ENCODE measurements around the gene ULBP1.
"Not testable (repeated sequence)": the region's sequence is repeated elsewhere in the genome, so short reads cannot be mapped to it uniquely, and the experiment has no call there.

The ULBP1 gene

GRCh38 chr6:149953934-149954327, 9.8 kb upstream of the ULBP1 start:
- DNase-seq, result not testable (repeated sequence)

GRCh38 chr6:149954328-149954983, 9.3 kb upstream of the ULBP1 start:
- DNase-seq, result not testable (repeated sequence)

DNA sequence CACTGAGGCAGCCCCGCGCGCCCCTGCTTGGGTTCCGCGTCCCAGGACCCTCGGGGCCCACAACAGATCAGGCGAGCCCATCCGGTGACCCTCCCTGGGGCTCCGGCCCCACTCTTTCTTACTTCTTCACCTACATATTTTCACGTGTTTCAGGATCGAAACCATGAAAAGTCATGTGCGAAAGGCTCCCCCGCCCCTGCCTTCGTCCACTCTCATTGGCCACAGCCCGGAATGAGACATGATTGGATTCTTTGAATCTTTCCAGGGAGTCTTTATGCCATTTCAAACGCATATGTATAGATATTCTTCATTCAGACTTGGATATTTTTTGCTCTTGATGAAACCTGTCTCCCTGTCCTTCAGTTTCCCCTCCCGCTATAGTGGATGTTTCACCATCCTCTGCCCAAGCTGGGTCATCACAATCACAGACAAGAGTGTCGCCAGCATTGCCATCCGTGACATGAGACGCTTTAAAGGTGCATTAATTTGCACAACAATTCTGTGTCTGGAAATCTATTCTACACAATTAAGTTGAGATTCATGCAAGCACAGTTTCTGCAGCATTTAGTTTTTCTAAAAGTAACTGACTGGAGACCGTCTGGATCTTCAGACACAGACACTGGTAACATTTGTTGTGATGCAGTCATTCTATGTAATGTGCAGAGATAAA, 8.6 kb upstream of the ULBP1 start:
- DNase-seq, result not testable (repeated sequence)

- DNase-seq, result not testable (repeated sequence)
These were observed 8.0 kb upstream of the ULBP1 start for GRCh38 chr6:149955654-149956317.

DNA sequence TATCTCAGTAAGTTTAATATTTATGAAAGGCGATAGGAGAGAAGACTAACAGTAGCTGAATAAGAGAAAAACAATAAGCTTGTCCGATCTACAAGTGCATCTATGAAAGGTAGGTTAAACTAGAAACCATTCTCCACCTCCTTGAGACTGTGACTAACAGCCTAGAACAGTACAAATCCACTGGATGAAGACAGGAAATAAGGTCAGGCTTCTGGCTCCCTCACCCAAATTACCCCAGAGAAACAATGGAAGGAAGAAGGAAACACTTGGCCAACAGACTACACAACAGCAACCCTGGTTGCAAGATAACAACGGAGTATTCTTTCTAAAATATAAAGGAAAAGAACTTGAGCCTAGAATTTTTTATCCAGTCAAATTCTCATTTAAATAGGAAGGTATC, 5.6 kb upstream of the ULBP1 start:
- DNase-seq, result not testable (repeated sequence)

GRCh38 chr6:149959806-149960205, 3.9 kb upstream of the ULBP1 start:
- DNase-seq, result not testable (repeated sequence)

- DNase-seq, result no peak
These were observed 3.3 kb upstream of the ULBP1 start for GRCh38 chr6:149960488-149960887.

- DNase-seq, result peak; percentile 30
These were observed 1.9 kb upstream of the ULBP1 start for GRCh38 chr6:149961728-149962425.

GRCh38 chr6:149962461-149963211, 1.1 kb upstream of the ULBP1 start:
- DNase-seq, result no peak

- peak; percentile 81 for DNase-seq
These were observed 606 bp upstream of the ULBP1 start for GRCh38 chr6:149963212-149963461.

DNA sequence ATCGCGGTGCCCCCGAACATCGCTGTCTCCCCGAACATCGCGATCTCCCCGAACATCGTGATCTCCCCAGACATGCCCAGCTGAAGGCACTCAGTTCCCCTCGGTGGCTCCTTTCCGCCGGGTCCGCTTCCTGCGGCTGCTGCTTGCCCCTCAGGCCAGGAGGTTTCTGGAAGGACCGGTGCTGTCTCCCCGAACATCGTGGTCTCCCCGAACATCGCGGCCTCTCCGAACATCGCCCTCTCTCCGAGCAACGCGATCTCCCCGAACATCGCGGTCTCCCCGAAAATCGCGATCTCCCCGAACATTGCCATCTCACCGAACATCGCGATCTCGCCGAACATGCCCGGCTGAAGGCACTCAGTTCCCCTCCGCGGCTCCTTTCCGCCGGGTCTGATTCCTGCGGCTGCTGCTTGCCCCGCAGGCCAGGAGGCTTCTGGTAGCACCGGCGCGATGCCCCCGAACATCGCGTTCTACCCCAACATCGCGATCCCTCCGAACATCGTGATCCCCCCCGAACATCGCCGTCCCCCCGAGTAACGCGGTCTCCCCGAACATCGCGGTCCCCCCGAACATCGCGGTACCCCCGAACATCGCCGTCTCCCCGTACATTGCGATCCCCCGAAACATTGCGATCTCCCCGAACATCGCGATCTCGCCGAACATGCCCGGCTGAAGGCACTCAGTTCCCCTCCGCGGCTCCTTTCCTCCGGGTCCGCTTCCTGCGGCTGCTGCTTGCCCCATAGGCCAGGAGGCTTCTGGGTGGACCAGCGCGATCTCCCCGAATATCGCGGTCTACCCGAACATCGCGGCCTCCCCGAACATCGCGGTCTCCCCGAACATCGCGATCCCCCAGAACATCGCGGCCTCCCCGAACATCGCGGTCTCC, 808 bp downstream of the ULBP1 start:
- DNase-seq, result peak; percentile 30

DNA sequence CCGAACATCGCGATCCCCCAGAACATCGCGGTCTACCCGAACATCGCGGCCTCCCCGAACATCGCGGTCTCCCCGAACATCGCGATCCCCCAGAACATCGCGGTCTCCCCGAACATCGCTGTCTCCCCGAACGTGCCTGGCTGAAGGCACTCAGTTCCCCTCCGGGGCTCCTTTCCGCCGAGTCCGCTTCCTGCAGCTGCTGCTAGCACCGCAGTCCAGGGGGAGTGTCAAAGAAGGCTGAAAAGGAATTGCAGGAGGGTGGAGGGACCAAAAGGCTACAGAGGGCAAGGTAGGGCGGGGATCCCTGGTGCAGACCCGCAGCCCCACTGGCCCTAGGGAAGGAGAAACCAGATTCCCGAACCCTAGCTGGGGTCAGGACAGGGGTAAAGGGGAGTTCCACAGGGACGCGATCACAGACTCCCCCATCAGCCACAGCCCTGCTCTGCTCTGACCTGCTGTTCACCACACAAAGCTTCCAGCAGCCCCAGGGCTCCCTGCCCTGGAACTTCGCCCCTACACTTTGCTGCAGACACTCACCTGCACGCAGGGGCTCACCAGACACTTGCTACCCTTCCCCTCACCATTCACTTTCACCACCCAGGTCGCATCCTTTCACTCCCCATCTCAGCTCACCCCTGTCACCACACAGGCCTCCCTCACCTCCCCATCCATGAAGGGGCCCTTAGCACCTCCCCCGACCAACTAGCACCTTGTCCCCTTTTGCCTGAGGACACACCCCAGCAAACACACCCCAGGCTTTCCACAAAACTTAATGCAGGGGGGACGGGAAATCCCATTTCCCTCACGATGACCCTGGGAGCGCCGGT, 1.7 kb downstream of the ULBP1 start:
- DNase-seq, result no peak

DNA sequence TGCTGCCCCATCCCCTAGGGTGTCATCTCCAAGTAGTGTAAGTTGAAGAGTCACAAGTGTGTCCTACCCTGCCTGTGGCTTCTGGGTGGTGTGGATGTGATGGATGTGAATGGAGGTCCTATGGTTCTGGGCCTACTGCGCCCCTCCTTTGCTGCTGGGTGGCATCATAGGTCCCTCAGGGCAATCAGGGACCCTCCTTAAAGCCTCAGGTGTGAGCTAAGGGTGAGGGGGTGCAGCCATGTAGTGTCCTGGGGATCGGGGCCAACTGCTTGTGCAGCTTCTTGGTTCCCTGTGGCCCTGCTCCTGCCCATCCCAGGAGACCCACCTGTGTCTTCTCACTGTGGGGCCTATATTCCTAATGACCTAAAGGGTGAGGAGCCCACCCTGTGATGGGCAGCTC, 2.6 kb downstream of the ULBP1 start:
- not testable (repeated sequence) for DNase-seq

- no peak for DNase-seq
These were observed 3.8 kb downstream of the ULBP1 start for GRCh38 chr6:149967591-149967990.

DNA sequence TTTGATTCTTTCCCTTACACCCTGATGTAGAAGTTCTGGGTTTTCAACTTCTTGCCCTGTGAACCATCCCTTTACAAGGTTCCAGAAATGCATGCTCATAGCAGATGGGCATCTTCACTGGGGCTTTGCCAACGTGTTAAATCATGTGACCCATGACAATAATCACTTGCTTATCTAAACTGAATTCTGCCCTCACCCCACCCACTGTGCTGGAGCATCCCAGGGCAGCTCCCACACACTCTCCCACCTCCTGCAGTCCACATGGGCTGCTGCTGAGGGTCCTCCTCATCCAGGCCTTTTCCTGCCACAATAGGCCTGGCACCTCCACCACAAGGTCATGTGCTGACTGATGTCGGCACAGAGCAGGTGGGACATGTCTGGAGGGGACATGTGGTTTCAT, 4.3 kb downstream of the ULBP1 start:
- not testable (repeated sequence) for DNase-seq

- not testable (repeated sequence) for DNase-seq
These were observed 5.2 kb downstream of the ULBP1 start for GRCh38 chr6:149968909-149969308.

- DNase-seq, result no peak
These were observed 5.9 kb downstream of the ULBP1 start for GRCh38 chr6:149969635-149970034.

DNA sequence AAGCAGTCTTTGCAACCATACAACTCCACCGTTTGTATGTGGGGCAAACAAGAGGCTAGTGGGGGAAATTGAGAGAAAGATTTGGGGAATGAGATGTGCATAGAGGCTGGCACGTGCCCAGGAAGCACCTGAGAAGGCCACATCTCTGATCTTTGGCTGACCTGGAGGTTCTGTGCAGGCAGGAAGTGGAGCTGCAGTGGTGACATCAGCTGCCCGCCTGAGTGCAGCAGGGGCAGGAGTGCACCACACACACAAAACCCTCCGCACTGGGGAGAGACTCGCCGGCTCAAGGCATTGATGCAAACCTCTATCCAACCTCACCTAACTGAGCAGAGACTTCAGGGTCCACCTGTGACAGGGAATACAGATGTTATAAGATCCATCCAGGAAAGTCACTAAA, 10.7 kb downstream of the ULBP1 start:
- DNase-seq, result not testable (repeated sequence)

- DNase-seq, result no peak
These were observed 11.1 kb downstream of the ULBP1 start for GRCh38 chr6:149974825-149975224.

- DNase-seq, result no peak
These were observed 11.7 kb downstream of the ULBP1 start for GRCh38 chr6:149975400-149975799.

- DNase-seq, result no peak
These were observed 13.5 kb downstream of the ULBP1 start for GRCh38 chr6:149977221-149977620.
